GM21723 (cell line): ENCODE measurements around the gene TEKT2.

Experiments
- ATAC-seq: cut with Tn5 transposase; IDR thresholded peaks from one replicate; pipeline ENCODE4 v1.9.1; 2021; ENCODE audit warnings: mild to moderate bottlenecking, moderate library complexity; ENCODE audit not compliant: unreplicated experiment

The TEKT2 gene, protein sequence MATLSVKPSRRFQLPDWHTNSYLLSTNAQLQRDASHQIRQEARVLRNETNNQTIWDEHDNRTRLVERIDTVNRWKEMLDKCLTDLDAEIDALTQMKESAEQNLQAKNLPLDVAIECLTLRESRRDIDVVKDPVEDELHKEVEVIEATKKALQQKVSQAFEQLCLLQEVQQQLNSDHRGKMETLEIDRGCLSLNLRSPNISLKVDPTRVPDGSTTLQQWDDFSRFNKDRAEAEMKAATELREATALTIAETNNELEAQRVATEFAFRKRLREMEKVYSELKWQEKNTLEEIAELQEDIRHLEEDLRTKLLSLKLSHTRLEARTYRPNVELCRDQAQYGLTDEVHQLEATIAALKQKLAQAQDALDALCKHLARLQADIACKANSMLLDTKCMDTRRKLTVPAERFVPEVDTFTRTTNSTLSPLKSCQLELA

DNA sequence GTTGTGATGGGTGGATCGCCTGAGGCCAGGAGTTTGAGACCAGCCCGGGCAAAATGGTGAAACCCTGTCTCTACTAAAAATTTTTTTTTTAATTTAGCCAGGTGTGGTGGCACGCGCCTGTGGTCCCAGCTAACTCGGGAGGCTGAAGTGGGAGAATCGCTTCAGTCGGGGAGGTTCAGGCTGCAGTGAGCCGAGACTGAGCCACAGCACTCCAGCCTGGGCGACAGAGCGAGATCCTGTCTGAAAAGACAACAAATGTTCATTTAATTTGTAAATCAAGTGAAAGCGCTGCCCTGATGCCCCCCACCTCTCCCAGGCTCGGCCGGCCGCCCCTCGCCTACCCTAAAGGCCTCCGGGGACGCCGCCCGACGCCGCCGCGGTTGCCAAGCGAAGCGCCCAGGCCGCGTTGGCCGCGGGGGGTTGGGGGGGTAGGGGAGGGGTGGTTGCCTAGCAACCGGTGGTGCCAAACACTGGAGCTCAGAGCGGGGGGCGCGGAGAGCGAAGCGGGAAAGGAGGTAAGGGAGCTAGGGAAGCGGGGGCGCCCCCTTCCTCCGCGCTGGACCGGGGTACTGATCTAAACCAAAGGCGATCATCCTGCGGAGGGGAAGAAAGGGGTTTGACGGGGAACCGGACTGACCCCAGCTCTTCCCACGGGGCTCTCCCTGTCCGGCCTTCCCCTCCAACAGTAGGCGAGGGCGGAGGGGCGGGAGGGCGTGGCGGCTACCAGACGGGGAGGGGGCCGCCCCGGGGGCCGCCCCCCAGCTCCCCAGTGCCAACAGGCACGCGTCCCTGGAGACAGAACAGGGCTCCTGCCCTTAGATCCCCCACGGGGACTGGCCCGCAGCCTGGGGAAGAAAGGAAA lies at the start of gene TEKT2:
TEKT2 (plus strand) TSS at position 460 of the 862 bp plus-strand sequence. CDS start 828 bp downstream, outside the sequence.
- no peak for ATAC-seq

DNA sequence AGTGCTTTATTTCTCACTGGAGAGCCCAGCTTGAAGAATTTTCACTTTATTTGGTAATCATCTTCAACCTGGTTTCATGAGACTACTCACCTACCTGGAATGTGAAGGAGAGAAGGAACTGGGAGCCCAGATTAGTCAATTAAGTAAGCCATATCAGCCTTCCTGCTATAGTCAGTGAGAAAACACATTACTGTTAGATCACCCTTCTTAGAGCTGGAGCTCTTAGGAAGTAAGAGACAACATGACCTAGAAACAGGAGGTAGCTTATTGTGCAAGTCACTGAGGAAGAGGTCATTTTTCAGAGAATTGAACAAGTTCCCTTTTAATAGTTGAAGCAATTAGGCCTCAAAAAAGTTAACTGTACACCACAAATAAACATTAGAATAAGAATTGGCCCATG lies 49.2 kb upstream of the TEKT2 start:
- no peak for ATAC-seq

DNA sequence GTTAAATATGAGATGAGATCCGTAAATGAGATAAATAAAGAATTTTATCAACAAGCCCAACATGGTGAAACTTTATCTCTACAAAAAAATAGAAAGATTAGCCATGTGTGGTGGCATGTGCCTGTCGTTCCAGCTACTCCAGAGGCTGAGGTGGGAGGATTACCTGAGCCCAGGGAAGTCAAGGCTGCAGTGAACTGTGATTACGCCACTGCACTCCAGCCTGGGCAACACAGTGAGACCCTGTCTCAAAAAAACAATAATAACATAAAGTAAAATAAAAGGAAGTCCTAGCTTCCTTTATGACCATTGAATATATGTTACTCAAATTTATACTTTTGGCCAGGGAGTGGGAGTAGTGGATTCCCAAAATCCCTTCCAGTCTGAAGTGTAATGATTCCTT lies 48.7 kb upstream of the TEKT2 start:
- no peak for ATAC-seq

DNA sequence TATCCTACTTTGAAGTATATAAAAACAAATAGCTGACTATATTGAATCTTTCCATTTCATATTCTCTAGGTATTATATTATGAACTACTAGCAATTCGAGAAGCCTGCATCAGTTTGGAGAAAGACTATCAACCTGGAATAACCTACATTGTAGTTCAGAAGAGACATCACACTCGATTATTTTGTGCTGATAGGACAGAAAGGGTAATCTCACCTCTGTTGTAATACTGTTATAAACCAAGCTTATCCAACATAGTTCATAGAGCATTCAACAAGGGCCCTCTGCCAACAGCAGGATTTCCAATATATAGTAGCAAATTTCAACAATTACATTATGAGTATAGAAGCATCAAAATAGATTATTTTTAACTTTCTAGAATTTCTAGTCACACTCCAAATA lies 43.7 kb upstream of the TEKT2 start:
- ATAC-seq, result no peak

DNA sequence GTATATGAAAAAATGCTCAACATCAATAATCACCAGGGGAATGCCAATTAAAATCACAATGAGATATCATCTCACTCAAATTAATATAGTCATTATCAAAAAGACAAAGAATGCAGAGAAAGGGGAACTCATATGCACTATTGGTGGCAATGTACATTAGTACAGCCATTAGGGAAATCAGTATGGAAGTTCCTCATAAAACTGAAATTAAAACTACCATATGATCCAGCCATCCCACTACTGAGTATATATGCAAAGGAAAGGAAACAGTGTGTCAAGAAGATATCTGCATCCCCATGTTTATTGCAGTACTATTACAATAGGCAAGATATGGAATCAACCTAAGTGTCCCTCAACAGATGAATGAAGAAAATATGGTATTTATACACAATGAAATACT lies 32.1 kb upstream of the TEKT2 start:
- ATAC-seq, result no peak

DNA sequence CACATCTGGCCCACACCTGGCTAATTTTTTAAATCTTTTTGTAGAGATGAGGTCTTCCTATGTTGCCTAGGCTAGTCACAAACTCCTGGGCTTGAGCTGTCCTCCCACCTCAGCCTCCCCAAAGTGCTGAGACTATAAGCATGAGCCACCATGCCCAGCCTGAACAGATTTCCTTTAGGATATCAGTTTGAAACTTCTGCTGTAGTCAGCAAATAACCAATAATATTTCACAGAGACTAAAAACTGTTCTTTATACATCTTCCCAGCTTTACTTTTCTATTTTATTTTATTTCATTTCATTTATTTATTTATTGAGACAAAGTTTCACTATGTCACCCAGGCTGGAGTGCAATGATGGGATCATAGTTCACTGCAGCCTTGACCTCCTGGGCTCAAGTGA lies 29.9 kb upstream of the TEKT2 start:
- ATAC-seq, result no peak

DNA sequence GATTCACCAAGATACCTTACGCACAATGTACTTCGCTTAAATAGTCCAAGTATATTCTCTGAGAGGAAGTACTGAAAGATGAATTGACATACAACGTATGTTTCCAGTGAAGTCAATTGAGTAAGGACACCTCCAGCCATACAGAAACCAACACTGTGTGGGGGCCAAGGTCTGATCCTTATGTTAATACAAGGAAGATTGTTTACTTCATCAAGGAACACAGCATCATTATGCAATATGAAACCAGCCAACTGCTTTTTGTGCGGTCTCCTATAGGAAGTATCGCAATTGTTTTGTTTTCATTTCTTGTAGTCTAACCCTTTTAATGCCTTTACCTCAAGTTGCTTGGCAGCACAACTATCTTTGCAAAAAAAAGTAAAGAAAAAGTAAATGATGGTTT lies 28.2 kb upstream of the TEKT2 start:
- ATAC-seq, result no peak

DNA sequence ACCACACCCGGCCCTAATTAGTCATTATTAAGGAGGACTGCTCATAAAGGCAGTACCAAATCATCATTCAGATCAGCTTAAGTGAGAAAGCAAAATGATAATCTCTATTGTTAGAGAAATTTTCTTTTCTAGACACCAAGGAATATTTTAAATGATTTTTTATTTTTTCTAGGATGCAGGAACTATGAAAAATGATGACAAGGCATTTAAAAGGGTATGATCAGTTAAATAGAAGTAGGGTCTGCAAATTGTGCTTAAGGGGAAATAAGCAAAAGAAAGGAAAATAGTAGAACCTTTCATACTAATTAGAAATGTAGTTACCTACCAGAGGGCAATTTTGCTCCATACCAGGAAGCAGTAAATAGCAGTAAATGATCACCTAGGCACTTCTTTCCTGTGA lies 21.6 kb upstream of the TEKT2 start:
- ATAC-seq, result no peak

DNA sequence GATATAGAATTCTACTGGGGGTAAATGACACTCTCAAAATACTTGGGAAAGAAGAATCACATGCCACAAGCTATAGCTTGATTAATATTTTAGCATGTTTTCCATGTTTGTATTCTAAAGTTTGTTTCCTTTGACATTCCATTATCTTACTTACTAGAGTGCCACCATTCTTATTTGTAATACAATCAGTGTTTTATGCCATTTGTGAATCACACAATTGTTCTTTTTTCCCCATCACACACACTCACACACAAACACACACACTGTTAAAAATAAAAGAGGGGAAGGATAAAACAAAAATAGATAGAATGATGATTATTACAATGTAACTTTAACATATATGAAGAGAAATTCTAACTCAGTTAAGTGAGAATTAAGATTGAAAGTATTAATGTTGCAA lies 16.0 kb upstream of the TEKT2 start:
- ATAC-seq, result no peak

DNA sequence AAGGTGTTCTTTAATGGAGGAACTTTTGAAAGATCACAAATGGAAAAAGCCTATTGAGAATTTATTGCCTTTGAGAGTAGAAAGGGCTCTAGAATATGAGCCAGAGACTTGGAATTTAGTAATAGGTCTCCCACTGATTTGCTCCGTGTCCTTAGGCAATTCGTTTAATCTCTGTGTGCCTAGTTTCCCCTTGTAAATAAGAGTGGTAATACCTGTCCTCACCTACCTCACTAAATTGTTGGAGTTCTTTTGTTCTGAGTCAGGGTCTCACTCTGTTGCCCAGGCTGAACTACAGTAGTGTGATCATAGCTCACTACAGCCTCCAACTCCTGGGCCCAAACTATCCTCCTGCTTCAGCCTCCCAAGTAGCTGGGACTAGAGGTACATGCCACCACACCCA lies 15.0 kb upstream of the TEKT2 start:
- no peak for ATAC-seq

DNA sequence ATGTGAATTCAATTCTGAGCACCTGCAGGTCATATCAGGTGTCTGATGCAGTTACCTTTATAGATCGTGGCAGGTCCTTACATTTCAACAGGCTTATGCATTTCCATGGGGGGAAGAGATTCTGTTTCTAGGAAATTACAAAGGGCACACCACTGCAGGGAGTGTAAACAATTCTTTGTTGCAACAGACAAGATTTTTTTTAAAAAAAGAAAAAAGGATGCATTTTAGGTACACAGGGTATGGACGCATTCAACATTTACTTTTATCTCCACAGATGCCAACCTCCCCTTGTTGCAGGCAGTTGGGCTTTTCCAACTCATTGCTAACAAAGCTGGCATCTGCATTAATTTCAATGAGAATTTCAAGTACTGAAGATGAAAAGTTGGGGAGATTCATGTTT lies 13.5 kb upstream of the TEKT2 start:
- ATAC-seq, result no peak

DNA sequence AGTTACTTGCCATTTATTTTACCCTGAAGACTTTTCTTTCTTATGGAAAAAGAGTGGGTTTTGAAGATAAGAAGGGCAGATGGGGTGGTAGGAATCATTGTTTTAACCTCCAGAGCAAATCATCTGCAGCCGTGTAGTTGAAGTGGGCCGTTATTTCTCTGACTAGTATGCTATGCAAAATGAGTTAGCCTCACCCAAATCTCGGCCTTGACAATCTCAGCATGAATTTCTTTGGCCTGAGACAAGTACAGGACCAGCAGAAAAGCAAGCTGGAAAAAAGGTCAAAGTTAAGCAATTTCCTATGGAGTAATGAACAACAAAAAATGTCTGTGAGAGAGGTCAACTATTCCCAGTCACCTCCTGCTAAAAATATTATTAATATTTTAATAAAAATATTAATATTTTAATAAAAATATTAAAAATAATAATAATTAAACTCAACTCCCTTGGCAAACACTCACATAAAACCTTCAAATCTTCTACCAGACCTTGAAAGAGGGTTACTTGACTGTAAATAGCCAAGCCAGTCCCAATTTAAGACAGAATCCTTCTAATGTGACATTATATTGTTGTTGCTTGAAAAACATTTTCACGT lies 6.8 kb upstream of the TEKT2 start:
- ATAC-seq, result no peak

DNA sequence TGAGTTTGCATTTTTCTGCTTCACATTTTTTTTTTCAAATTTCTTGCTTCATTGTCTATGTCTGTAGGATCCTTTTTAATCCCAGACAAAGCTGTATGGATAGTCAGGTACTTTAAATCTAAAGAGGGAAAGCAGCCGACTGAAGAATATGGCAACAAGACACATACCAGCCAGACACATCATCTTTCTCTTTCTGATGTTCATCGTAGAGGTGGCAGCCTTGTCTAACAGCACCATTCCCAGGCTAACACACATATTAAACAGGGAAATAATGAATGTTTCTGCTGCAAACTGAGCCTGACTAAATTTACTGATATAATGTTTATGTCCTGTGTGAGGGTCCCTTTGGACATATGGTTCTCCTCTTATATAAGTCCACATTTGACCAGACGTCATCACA lies 3.7 kb upstream of the TEKT2 start:
- no peak for ATAC-seq

DNA sequence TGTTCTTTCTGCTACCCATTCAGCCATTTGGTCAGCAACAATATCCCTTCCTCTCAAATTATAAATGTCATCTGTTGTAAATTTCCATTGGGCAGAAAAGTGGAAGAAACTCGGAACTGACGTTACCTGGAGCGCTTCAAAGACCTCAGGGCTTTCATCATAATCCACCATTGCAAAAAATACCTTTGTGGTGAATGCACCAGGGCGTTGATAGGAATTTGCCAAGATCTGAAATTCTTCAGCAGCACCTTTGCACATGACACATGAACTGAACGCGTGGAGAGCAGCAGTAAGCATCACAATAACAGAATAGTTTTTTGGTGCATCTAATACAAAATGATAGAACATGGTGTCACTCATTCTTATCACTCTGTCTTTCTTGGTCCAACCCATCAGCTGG lies 3.1 kb upstream of the TEKT2 start:
- no peak for ATAC-seq

DNA sequence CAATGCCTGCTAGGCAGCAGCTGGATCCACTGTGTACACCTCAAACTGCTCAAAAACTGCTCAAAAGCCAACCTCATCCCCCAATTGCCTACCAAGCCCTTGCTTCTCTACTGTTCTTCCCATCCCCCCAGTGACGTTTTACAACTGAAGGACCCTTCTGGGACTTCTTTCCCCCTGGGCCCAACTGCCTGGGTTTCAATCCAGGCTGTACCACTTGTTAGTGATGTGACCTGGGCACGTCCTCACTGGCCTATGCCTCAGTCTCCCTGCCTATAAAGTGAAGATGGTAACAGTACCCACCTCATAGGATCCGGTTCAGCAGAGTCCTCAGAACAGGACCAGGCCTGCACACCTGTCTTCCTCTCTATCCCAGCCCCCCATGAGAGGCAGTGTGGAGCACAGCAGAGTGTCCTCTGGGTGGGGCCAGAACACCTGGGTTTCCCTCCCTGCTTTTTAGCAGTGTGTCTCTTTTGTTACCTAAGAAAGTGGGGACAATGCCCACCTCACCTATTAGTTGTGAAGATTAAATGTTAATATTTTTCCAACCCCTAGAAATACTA lies 1.9 kb upstream of the TEKT2 start:
- ATAC-seq, result no peak

DNA sequence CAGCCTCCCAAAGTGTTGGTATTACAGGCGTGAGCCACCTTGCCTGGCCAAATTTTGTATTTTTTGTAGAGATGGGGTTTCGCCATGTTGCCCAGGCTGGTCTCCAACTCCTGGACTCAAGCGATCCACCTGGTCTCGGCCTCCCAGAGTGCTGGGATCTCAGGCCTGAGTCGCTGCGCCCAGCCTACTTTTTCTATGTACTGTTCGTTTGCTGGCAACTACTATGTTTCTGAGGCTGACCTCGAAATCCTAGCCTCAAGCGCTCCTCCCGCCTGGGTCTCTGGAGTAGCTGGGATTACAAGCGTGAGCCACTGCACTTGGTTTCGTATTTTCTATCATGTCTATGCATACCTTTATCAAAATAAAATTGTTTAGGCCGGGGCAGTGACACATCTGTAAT lies 675 bp upstream of the TEKT2 start:
- ATAC-seq, result no peak

DNA sequence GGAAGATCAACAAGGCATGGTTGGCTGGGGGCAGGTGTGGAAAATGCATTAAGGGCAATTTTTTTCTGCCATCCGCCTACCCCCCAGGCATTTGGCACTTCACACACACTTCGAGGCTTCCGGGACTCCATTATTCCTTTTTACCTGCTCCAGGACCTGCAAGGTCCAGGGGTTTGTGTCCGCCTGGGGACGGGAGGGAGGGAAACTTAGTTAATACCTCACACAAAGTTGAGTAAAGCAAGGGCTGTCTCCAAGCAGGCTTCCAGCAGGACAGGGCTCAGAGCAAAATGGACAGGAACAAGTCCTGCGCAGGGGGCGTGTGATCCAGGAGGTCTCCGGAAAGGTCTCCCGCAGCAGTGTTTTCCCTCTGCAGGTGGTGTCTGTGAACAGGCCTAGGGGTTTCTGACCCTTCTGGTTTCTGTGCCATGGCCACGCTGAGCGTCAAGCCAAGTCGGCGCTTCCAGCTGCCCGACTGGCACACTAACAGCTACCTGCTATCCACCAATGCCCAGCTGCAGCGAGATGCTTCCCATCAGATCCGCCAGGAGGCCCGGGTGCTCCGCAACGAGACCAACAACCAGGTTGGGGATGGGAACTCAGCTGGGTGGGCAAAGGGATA lies 712 bp downstream of the TEKT2 start:
- no peak for ATAC-seq

DNA sequence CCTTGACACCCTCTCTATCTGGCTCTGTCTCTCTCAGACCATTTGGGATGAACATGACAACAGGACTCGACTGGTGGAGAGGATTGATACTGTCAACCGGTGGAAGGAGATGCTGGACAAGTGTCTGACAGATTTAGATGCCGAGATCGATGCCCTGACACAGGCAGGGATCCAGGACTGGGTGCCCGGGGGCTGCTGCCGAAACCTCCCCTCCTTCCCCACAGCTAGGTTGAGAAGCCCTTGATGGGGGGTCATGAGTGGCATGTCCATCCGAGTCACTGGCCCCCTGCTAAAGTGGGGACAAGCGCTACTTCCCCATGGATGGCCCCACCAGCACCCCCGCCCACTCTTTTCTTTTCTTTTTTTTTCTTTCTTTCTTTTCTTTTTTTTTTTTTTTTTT lies 1.2 kb downstream of the TEKT2 start:
- ATAC-seq, result no peak

DNA sequence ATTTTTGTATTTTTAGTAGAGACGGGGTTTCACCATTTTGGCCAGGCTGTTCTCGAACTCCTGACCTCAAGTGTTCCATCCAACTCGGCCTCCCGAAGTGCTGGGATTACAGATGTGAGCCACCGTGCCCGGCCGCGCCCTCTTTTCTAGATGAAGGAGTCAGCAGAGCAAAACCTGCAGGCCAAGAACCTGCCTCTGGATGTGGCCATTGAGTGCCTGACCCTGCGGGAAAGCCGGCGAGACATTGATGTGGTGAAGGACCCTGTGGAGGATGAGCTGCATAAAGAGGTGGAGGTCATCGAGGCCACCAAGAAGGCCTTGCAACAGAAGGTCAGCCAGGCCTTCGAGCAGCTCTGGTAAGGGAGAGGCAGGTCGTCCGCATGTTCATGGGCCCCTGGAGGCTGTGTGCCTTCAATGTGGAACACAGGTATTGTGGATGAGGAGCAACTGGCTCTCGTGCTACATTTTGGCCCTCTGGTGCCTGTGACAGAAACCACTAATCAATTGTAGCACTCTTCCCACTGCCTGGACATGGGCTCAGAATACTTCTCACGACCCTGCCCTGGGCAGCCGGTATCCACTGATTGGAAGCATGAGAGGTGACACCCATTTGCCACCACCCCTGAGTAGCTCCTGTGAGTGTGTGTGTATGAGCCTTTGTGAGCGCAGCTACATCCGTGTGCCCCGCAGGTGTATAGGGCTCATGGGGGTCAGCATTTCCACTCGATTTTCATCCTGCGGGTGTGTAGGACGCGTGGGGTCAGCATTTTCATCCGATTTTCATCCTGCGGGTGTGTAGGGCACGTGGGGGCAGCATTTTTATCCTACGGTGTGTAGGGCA lies 2.0 kb downstream of the TEKT2 start:
- ATAC-seq, result no peak
